T-helper 1 cell treated with Interleukin-12 subunit alpha and Interleukin-12 subunit beta and Interleukin-4 antibody, amounts not matched to agents 30 μg/mL and 1 μg/mL, for 36 hours (primary cell): ENCODE measurements around the gene CARD10.
"Not testable (repeated sequence)": the region's sequence is repeated elsewhere in the genome, so short reads cannot be mapped to it uniquely, and the experiment has no call there.

Source experiments
- H3K27ac Mint-ChIP-seq: one replicate; pipeline ENCODE4 v1.8.0; 2021; ENCODE audit warnings: mild to moderate bottlenecking, mixed read lengths
- H3K27me3 Mint-ChIP-seq: one replicate; pipeline ENCODE4 v1.8.0; 2021; ENCODE audit warnings: low read depth, mixed read lengths
- H3K36me3 Mint-ChIP-seq: one replicate; pipeline ENCODE4 v1.8.0; 2021; ENCODE audit warnings: low read depth, mixed read lengths
- H3K4me1 Mint-ChIP-seq: one replicate; pipeline ENCODE4 v1.8.0; 2021; ENCODE audit warnings: low read depth, mixed read lengths
- H3K4me3 Mint-ChIP-seq: one replicate; pipeline ENCODE4 v1.8.0; 2021; ENCODE audit warnings: mild to moderate bottlenecking, moderate library complexity, mixed read lengths
- H3K9me3 Mint-ChIP-seq: one replicate; pipeline ENCODE4 v1.8.0; 2021; ENCODE audit warnings: mixed read lengths

Gene CARD10

GRCh38 chr22:37545703-37546436 lies 26.7 kb upstream of the CARD10 start:
- no peaks in the 10 kb centered on the region for H3K9me3 Mint-ChIP-seq
- H3K4me3 Mint-ChIP-seq: no peak overlapping the region
- no peaks in the 10 kb centered on the region for H3K36me3 Mint-ChIP-seq
- H3K27ac Mint-ChIP-seq: no peak overlapping the region
- H3K27me3 Mint-ChIP-seq: peaks cover 2% of the 10 kb centered on the region
- H3K4me1 Mint-ChIP-seq: peaks cover 14% of the 10 kb centered on the region

- H3K27me3 Mint-ChIP-seq: peaks cover 4% of the 10 kb centered on the region
- H3K9me3 Mint-ChIP-seq: no peaks in the 10 kb centered on the region
- H3K4me3 Mint-ChIP-seq: no peak overlapping the region
- peaks cover 20% of the 10 kb centered on the region for H3K4me1 Mint-ChIP-seq
- H3K27ac Mint-ChIP-seq: peak overlapping the region; percentile 26
- no peaks in the 10 kb centered on the region for H3K36me3 Mint-ChIP-seq
These were observed 25.9 kb upstream of the CARD10 start for GRCh38 chr22:37544955-37545702.

- Mint-ChIP-seq H3K27ac (no peak overlapping the region), H3K9me3 (no peaks in the 10 kb centered on the region), H3K4me1 (peaks cover 33% of the 10 kb centered on the region), H3K27me3 (peaks cover 8% of the 10 kb centered on the region), H3K4me3 (no peak overlapping the region), H3K36me3 (no peaks in the 10 kb centered on the region)
These were observed 23.7 kb upstream of the CARD10 start for GRCh38 chr22:37542959-37543358.

- H3K27ac Mint-ChIP-seq: peak overlapping the region; percentile 34
- peaks cover 34% of the 10 kb centered on the region for H3K4me1 Mint-ChIP-seq
- not testable (repeated sequence) for H3K36me3 Mint-ChIP-seq, H3K4me3 Mint-ChIP-seq, H3K27me3 Mint-ChIP-seq, H3K9me3 Mint-ChIP-seq
These were observed 23.2 kb upstream of the CARD10 start for GRCh38 chr22:37542416-37542815.

GRCh38 chr22:37539790-37540189 lies 20.6 kb upstream of the CARD10 start:
- not testable (repeated sequence) for H3K4me3 Mint-ChIP-seq, H3K27ac Mint-ChIP-seq, H3K9me3 Mint-ChIP-seq

GRCh38 chr22:37538590-37539357 lies 19.6 kb upstream of the CARD10 start:
- peaks cover 11% of the 10 kb centered on the region for H3K27me3 Mint-ChIP-seq
- H3K27ac Mint-ChIP-seq: peak overlapping the region; percentile 55
- H3K36me3 Mint-ChIP-seq: no peaks in the 10 kb centered on the region
- H3K4me3 Mint-ChIP-seq: no peak overlapping the region
- peaks cover 36% of the 10 kb centered on the region for H3K4me1 Mint-ChIP-seq
- no peaks in the 10 kb centered on the region for H3K9me3 Mint-ChIP-seq

More at GRCh38 chr22:37539790-37540189, 20.6 kb upstream of the CARD10 start:
- not testable (repeated sequence) for H3K27me3 Mint-ChIP-seq, H3K36me3 Mint-ChIP-seq
- H3K4me1 Mint-ChIP-seq: peaks cover 28% of the 10 kb centered on the region

- Mint-ChIP-seq H3K4me1 (peaks cover 28% of the 10 kb centered on the region), H3K36me3 (no peaks in the 10 kb centered on the region), H3K9me3 (no peaks in the 10 kb centered on the region), H3K4me3 (no peak overlapping the region), H3K27ac (no peak overlapping the region), H3K27me3 (peaks cover 8% of the 10 kb centered on the region)
These were observed 15.9 kb upstream of the CARD10 start for GRCh38 chr22:37535159-37535558.

- H3K4me3 Mint-ChIP-seq: no peak overlapping the region
These were observed 15.2 kb upstream of the CARD10 start for GRCh38 chr22:37534445-37534844.

GRCh38 chr22:37533995-37534394 lies 14.8 kb upstream of the CARD10 start:
- Mint-ChIP-seq H3K4me3 (no peak overlapping the region), H3K4me1 (peaks cover 29% of the 10 kb centered on the region), H3K36me3 (no peaks in the 10 kb centered on the region), H3K27me3 (peaks cover 7% of the 10 kb centered on the region), H3K9me3 (no peaks in the 10 kb centered on the region), H3K27ac (no peak overlapping the region)

More at GRCh38 chr22:37534445-37534844, 15.2 kb upstream of the CARD10 start:
- Mint-ChIP-seq H3K27me3 (peaks cover 8% of the 10 kb centered on the region), H3K4me1 (peaks cover 31% of the 10 kb centered on the region), H3K9me3 (no peaks in the 10 kb centered on the region), H3K36me3 (no peaks in the 10 kb centered on the region), H3K27ac (no peak overlapping the region)

GRCh38 chr22:37529652-37530345 lies 10.6 kb upstream of the CARD10 start:
- Mint-ChIP-seq H3K27me3 (peaks cover 4% of the 10 kb centered on the region), H3K9me3 (no peaks in the 10 kb centered on the region), H3K4me3 (no peak overlapping the region), H3K36me3 (no peaks in the 10 kb centered on the region), H3K27ac (no peak overlapping the region), H3K4me1 (peaks cover 18% of the 10 kb centered on the region)

GRCh38 chr22:37527952-37528351 lies 8.7 kb upstream of the CARD10 start:
- H3K36me3 Mint-ChIP-seq, H3K9me3 Mint-ChIP-seq, H3K4me3 Mint-ChIP-seq, H3K4me1 Mint-ChIP-seq, H3K27ac Mint-ChIP-seq: not testable (repeated sequence)
- peaks cover 10% of the 10 kb centered on the region for H3K27me3 Mint-ChIP-seq

GRCh38 chr22:37527081-37527752 lies 8.0 kb upstream of the CARD10 start:
- not testable (repeated sequence) for H3K4me1 Mint-ChIP-seq, H3K36me3 Mint-ChIP-seq, H3K4me3 Mint-ChIP-seq, H3K9me3 Mint-ChIP-seq, H3K27ac Mint-ChIP-seq
- peaks cover 16% of the 10 kb centered on the region for H3K27me3 Mint-ChIP-seq

GRCh38 chr22:37526376-37526775 lies 7.2 kb upstream of the CARD10 start:
- no peaks in the 10 kb centered on the region for H3K36me3 Mint-ChIP-seq
- H3K27ac Mint-ChIP-seq: no peak overlapping the region
- no peaks in the 10 kb centered on the region for H3K9me3 Mint-ChIP-seq
- no peak overlapping the region for H3K4me3 Mint-ChIP-seq
- H3K4me1 Mint-ChIP-seq: peaks cover 4% of the 10 kb centered on the region
- peaks cover 25% of the 10 kb centered on the region for H3K27me3 Mint-ChIP-seq
